Fibroblast of villous mesenchyme (primary cell): ENCODE measurements around the gene CYP2J2. TPM values are rescaled to one million over a fixed set of nuclear protein-coding genes. Genes with fewer than 3 reads are reported as not detected.

Experiments
- DNase-seq: peaks from one replicate; pipeline ENCODE4 v3.0.0-alpha.2; 2010; ENCODE audit warnings: low read depth
- H3K4me3 ChIP-seq: 2 replicates; pipeline ENCODE4 v1.5.1; 2011; ENCODE audit warnings: low read depth, mild to moderate bottlenecking, low read length
- CTCF ChIP-seq: IDR thresholded peaks from 2 replicates; pipeline ENCODE4 v1.5.1; 2012; ENCODE audit warnings: low read depth, mild to moderate bottlenecking, low read length; ENCODE audit not compliant: insufficient read depth
- total RNA-seq: library from RNA; depleted of rRNA; stranded (reverse); fragments of >200 nt; gene quantifications from 2 replicates; pipeline ENCODE4 v1.2.3, GENCODE V29; 2012

The CYP2J2 gene
- total RNA-seq, 1 donor, result under 0.01 TPM

GRCh38 chr1:59967141-59967697 is 40.6 kb upstream of the CYP2J2 start:
- no peak for TF ChIP-seq CTCF
- no peak overlapping the region for H3K4me3 ChIP-seq
- peak; percentile 83 for DNase-seq

- DNase-seq, result peak; percentile 3
- no peak for TF ChIP-seq CTCF
- H3K4me3 ChIP-seq, result no peak overlapping the region
Measured at GRCh38 chr1:59952065-59952464, 25.5 kb upstream of the CYP2J2 start.

GRCh38 chr1:59949648-59950047 is 23.1 kb upstream of the CYP2J2 start:
- H3K4me3 ChIP-seq, result no peak overlapping the region
- TF ChIP-seq CTCF, result no peak
- no peak for DNase-seq

- H3K4me3 ChIP-seq, result no peak overlapping the region
- TF ChIP-seq CTCF, result no peak
- DNase-seq, result no peak
Measured at GRCh38 chr1:59948990-59949389, 22.4 kb upstream of the CYP2J2 start.

- peak; percentile 69 for DNase-seq
- H3K4me3 ChIP-seq, result no peak overlapping the region
- peak; percentile 95 for TF ChIP-seq CTCF
Measured at GRCh38 chr1:59947047-59947938, 20.7 kb upstream of the CYP2J2 start.

- no peak for DNase-seq
- no peak for TF ChIP-seq CTCF
- H3K4me3 ChIP-seq, result no peak overlapping the region
Measured at GRCh38 chr1:59945790-59946189, 19.2 kb upstream of the CYP2J2 start.
